ENCODE measurements around the gene RGS9.

The RGS9 gene

GRCh38 chr17:65100316-65101140 lies 36.6 kb upstream of the RGS9 start:
- no peaks in the 10 kb centered on the region for H3K36me3 ChIP-seq (ENCODE audit: control insufficient read depth, insufficient read depth, low read length, severe bottlenecking)
- H3K9me3 ChIP-seq (ENCODE audit: control insufficient read depth, low read length), result no peaks in the 10 kb centered on the region
- H3K4me3 ChIP-seq (ENCODE audit: low read length), result peak overlapping the region; percentile 84
- peak; percentile 89 for DNase-seq (ENCODE audit: low read depth)
- peak overlapping the region; percentile 82 for H3K9ac ChIP-seq (ENCODE audit: low read length)
- H3K27me3 ChIP-seq (replicated peaks; ENCODE audit: control insufficient read depth, insufficient read depth, low read length), result no peaks in the 10 kb centered on the region
- H3K4me1 ChIP-seq (ENCODE audit: control insufficient read depth, insufficient read depth, low read length), result peaks cover 27% of the 10 kb centered on the region

GRCh38 chr17:65101371-65101770 lies 35.8 kb upstream of the RGS9 start:
- Histone ChIP-seq H3K27me3 (replicated peaks; ENCODE audit: control insufficient read depth, insufficient read depth, low read length) (no peaks in the 10 kb centered on the region), H3K4me3 (ENCODE audit: low read length) (peak overlapping the region; percentile 84), H3K9me3 (ENCODE audit: control insufficient read depth, low read length) (no peaks in the 10 kb centered on the region), H3K4me1 (ENCODE audit: control insufficient read depth, insufficient read depth, low read length) (peaks cover 35% of the 10 kb centered on the region), H3K9ac (ENCODE audit: low read length) (peak overlapping the region; percentile 81), H3K36me3 (ENCODE audit: control insufficient read depth, insufficient read depth, low read length, severe bottlenecking) (no peaks in the 10 kb centered on the region)
- DNase-seq (ENCODE audit: low read depth), result no peak

GRCh38 chr17:65102235-65102634 lies 34.9 kb upstream of the RGS9 start:
- DNase-seq (ENCODE audit: low read depth), result no peak
- Histone ChIP-seq H3K4me3 (ENCODE audit: low read length) (no peak overlapping the region), H3K4me1 (ENCODE audit: control insufficient read depth, insufficient read depth, low read length) (peaks cover 41% of the 10 kb centered on the region), H3K36me3 (ENCODE audit: control insufficient read depth, insufficient read depth, low read length, severe bottlenecking) (no peaks in the 10 kb centered on the region), H3K9me3 (ENCODE audit: control insufficient read depth, low read length) (no peaks in the 10 kb centered on the region), H3K27me3 (replicated peaks; ENCODE audit: control insufficient read depth, insufficient read depth, low read length) (no peaks in the 10 kb centered on the region), H3K9ac (ENCODE audit: low read length) (no peak overlapping the region)

DNA sequence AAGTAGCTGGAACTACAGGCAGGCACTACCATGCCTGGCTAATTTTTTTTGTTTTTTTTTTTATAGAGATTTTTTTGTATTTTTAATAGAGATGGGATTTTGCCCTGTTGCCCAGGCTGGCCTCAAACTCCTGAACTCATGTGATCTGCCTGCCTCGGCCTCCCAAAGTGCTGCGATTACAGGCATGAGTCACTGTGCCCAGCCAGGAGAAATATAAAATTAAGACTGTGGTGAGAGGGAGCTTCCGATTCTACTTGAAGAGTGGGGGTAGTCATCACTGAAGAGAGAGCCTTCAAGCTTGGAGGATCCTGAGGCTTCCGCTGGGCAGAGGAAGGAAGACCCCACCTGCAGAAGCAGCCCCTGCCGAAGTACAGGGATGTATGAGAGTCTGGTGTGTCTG lies 34.4 kb upstream of the RGS9 start:
- Histone ChIP-seq H3K27me3 (replicated peaks; ENCODE audit: control insufficient read depth, insufficient read depth, low read length) (no peaks in the 10 kb centered on the region), H3K4me3 (ENCODE audit: low read length) (no peak overlapping the region), H3K4me1 (ENCODE audit: control insufficient read depth, insufficient read depth, low read length) (peaks cover 45% of the 10 kb centered on the region), H3K36me3 (ENCODE audit: control insufficient read depth, insufficient read depth, low read length, severe bottlenecking) (no peaks in the 10 kb centered on the region), H3K9me3 (ENCODE audit: control insufficient read depth, low read length) (no peaks in the 10 kb centered on the region), H3K9ac (ENCODE audit: low read length) (no peak overlapping the region)
- DNase-seq (ENCODE audit: low read depth), result no peak

DNA sequence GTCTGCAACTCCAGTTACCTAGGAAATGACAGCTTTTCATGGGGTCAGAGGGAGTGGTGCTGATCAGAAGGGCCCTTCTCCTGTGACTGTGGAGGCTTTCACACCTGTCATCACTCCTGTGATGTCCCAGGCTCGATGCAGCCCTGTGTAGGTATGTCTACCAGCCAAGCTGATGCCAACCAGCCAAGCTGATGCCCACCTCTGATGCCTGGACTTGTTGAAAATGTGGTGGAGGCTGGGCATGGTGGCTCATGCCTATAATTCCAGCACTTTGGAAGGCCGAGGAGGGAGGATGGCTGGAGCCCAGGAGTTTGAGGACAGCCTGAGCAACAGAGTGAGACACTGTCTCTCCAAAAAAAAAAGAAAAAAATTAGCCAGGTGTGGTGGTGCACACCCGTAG lies 33.7 kb upstream of the RGS9 start:
- Histone ChIP-seq H3K4me3 (ENCODE audit: low read length) (no peak overlapping the region), H3K27me3 (replicated peaks; ENCODE audit: control insufficient read depth, insufficient read depth, low read length) (no peaks in the 10 kb centered on the region), H3K9ac (ENCODE audit: low read length) (no peak overlapping the region), H3K4me1 (ENCODE audit: control insufficient read depth, insufficient read depth, low read length) (peaks cover 45% of the 10 kb centered on the region), H3K9me3 (ENCODE audit: control insufficient read depth, low read length) (no peaks in the 10 kb centered on the region), H3K36me3 (ENCODE audit: control insufficient read depth, insufficient read depth, low read length, severe bottlenecking) (no peaks in the 10 kb centered on the region)
- no peak for DNase-seq (ENCODE audit: low read depth)

DNA sequence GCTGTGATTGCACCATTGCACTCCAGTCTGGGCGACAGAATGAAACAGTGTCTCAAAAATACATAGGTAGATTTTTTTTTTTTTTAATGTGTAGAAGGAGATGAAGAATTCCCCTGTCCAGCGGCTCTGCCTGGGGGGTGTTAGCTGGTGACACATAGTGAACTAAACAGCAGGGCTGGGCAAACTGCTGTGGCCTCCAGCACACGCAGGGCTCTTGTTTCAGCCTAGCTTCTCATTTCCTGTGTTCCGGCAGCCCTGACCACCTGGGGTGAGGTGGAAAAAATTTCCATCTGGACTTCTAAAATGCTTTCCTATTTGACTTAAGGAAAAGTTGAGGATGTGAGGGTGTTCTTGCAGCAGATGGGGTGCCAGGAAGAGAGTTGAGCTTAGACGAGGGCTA lies 33.3 kb upstream of the RGS9 start:
- no peak for DNase-seq (ENCODE audit: low read depth)
- H3K9me3 ChIP-seq (ENCODE audit: control insufficient read depth, low read length), result no peaks in the 10 kb centered on the region

DNA sequence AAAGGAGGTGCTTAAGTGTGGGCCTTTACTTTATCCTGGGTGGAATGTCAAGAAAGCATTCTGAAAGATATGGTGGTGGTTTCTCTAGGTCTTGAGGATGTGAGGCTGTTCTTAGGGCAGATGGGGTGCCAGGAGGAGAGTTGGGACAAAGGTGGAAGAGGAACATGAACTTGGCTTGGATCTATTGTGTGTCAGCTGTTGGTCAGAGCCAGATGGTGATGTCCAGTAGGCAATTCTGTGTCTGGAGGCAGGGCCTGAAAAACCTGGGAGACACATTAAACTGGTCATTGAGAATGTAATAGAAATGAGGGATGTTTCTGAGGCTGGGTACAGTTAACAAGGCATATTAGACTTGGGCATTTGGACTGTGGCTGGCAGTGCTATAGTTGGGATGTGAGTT lies 32.6 kb upstream of the RGS9 start:
- Histone ChIP-seq H3K4me1 (ENCODE audit: control insufficient read depth, insufficient read depth, low read length) (peaks cover 44% of the 10 kb centered on the region), H3K9ac (ENCODE audit: low read length) (no peak overlapping the region), H3K36me3 (ENCODE audit: control insufficient read depth, insufficient read depth, low read length, severe bottlenecking) (no peaks in the 10 kb centered on the region), H3K4me3 (ENCODE audit: low read length) (no peak overlapping the region), H3K27me3 (replicated peaks; ENCODE audit: control insufficient read depth, insufficient read depth, low read length) (no peaks in the 10 kb centered on the region), H3K9me3 (ENCODE audit: control insufficient read depth, low read length) (no peaks in the 10 kb centered on the region)
- no peak for DNase-seq (ENCODE audit: low read depth)

More for the DNA sequence above, 33.3 kb upstream of the RGS9 start:
- H3K27me3 ChIP-seq (replicated peaks; ENCODE audit: control insufficient read depth, insufficient read depth, low read length), result no peaks in the 10 kb centered on the region
- no peak overlapping the region for H3K4me3 ChIP-seq (ENCODE audit: low read length)
- peaks cover 44% of the 10 kb centered on the region for H3K4me1 ChIP-seq (ENCODE audit: control insufficient read depth, insufficient read depth, low read length)
- no peaks in the 10 kb centered on the region for H3K36me3 ChIP-seq (ENCODE audit: control insufficient read depth, insufficient read depth, low read length, severe bottlenecking)
- no peak overlapping the region for H3K9ac ChIP-seq (ENCODE audit: low read length)

DNA sequence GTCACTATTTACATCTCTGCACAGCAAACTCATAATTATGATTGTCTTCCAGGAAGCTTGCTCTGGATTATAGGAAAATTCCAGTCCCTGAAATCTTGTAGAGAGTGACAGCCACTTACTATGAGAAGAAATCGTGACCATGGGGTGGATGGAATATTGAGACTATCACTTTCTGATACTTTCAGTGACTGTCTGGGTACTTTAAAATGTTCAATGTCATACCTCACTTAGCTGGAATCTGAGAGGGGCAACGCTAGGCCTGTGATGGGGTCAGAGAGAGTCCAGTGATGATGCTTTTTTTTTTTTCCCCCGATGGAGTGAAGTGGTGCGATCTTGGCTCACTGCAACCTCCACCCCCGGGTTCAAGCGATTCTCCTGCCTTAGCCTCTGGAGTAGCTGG lies 32.2 kb upstream of the RGS9 start:
- DNase-seq (ENCODE audit: low read depth), result no peak
- Histone ChIP-seq H3K36me3 (ENCODE audit: control insufficient read depth, insufficient read depth, low read length, severe bottlenecking) (no peaks in the 10 kb centered on the region), H3K4me1 (ENCODE audit: control insufficient read depth, insufficient read depth, low read length) (peaks cover 45% of the 10 kb centered on the region), H3K9ac (ENCODE audit: low read length) (no peak overlapping the region), H3K4me3 (ENCODE audit: low read length) (no peak overlapping the region), H3K27me3 (replicated peaks; ENCODE audit: control insufficient read depth, insufficient read depth, low read length) (no peaks in the 10 kb centered on the region), H3K9me3 (ENCODE audit: control insufficient read depth, low read length) (no peaks in the 10 kb centered on the region)

DNA sequence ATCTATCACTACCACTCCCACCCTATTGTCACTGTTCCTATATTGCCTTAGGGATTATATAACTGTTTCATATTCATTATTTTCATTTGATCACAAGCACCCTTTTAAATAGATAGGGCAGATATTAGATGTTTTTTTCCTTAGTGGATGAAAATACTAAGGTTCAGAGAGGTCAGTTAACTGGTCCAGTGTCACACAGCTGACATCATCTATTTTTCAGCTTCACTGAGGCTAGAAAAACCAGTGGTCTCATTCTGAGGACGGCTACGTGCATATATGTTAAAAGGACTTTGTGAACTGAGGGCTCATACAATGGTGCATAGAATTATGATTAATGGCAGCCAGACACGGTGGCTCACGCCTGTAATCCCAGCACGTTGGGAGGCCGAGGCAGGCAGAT lies 29.0 kb upstream of the RGS9 start:
- H3K9ac ChIP-seq (ENCODE audit: low read length), result no peak overlapping the region

GRCh38 chr17:65109543-65109942 lies 27.6 kb upstream of the RGS9 start:
- Histone ChIP-seq H3K9me3 (ENCODE audit: control insufficient read depth, low read length) (no peaks in the 10 kb centered on the region), H3K27me3 (replicated peaks; ENCODE audit: control insufficient read depth, insufficient read depth, low read length) (no peaks in the 10 kb centered on the region), H3K9ac (ENCODE audit: low read length) (no peak overlapping the region), H3K4me3 (ENCODE audit: low read length) (no peak overlapping the region), H3K36me3 (ENCODE audit: control insufficient read depth, insufficient read depth, low read length, severe bottlenecking) (no peaks in the 10 kb centered on the region), H3K4me1 (ENCODE audit: control insufficient read depth, insufficient read depth, low read length) (peaks cover 39% of the 10 kb centered on the region)
- DNase-seq (ENCODE audit: low read depth), result no peak

More for the DNA sequence above, 29.0 kb upstream of the RGS9 start:
- Histone ChIP-seq H3K27me3 (replicated peaks; ENCODE audit: control insufficient read depth, insufficient read depth, low read length) (no peaks in the 10 kb centered on the region), H3K9me3 (ENCODE audit: control insufficient read depth, low read length) (no peaks in the 10 kb centered on the region), H3K4me3 (ENCODE audit: low read length) (no peak overlapping the region), H3K4me1 (ENCODE audit: control insufficient read depth, insufficient read depth, low read length) (peaks cover 43% of the 10 kb centered on the region), H3K36me3 (ENCODE audit: control insufficient read depth, insufficient read depth, low read length, severe bottlenecking) (no peaks in the 10 kb centered on the region)
- DNase-seq (ENCODE audit: low read depth), result no peak

- Histone ChIP-seq H3K36me3 (ENCODE audit: control insufficient read depth, insufficient read depth, low read length, severe bottlenecking) (no peaks in the 10 kb centered on the region), H3K4me3 (ENCODE audit: low read length) (no peak overlapping the region), H3K27me3 (replicated peaks; ENCODE audit: control insufficient read depth, insufficient read depth, low read length) (no peaks in the 10 kb centered on the region), H3K9ac (ENCODE audit: low read length) (no peak overlapping the region), H3K9me3 (ENCODE audit: control insufficient read depth, low read length) (no peaks in the 10 kb centered on the region), H3K4me1 (ENCODE audit: control insufficient read depth, insufficient read depth, low read length) (peaks cover 36% of the 10 kb centered on the region)
- no peak for DNase-seq (ENCODE audit: low read depth)
Observed at GRCh38 chr17:65109990-65110680, 27.0 kb upstream of the RGS9 start.

Measured in adipocyte (in vitro differentiated cells).